SK-N-SH treated with all-trans-retinoic acid at 6 μM for 48 hours (cell line): ENCODE data around the gene THTPA.

Experiments used
- ATAC-seq: fragments of 200-7000 bp; cut with Tn5 transposase; 3 replicates; pipeline ENCODE4 v1.9.1; 2020; ENCODE audit warnings: mild to moderate bottlenecking, moderate library complexity
- ARNTL ChIP-seq: fragments of 450-650 bp; formaldehyde crosslinking; IDR thresholded peaks from 2 replicates; pipeline ENCODE4 v1.5.0; 2020; ENCODE audit warnings: low read depth, mild to moderate bottlenecking, moderate library complexity, borderline replicate concordance
- CREB5 ChIP-seq: fragments of 250-450 bp; sonication (Bioruptor Pico); IDR thresholded peaks from 2 replicates; pipeline ENCODE4 v1.5.1; 2020; ENCODE audit warnings: low read depth, mild to moderate bottlenecking, moderate library complexity
- CSDC2 ChIP-seq: fragments of 250-450 bp; sonication (Bioruptor Pico); IDR thresholded peaks from 2 replicates; pipeline ENCODE4 v1.5.0; 2020; ENCODE audit warnings: mild to moderate bottlenecking, moderate library complexity
- CSRNP3 ChIP-seq: fragments of 250-450 bp; sonication (Bioruptor Pico); IDR thresholded peaks from 2 replicates; pipeline ENCODE4 v1.5.1; 2021; ENCODE audit warnings: mild to moderate bottlenecking, moderate library complexity
- GLIS3 ChIP-seq: fragments of 250-450 bp; sonication (Bioruptor Pico); IDR thresholded peaks from 2 replicates; pipeline ENCODE4 v1.5.0; 2020; ENCODE audit warnings: mild to moderate bottlenecking, moderate library complexity
- ISL1 ChIP-seq: fragments of 250-450 bp; sonication (Bioruptor Pico); IDR thresholded peaks from 2 replicates; pipeline ENCODE4 v2.1.2; 2022; ENCODE audit warnings: mild to moderate bottlenecking, moderate library complexity
- OSR1 ChIP-seq: fragments of 250-450 bp; sonication (Bioruptor Pico); IDR thresholded peaks from 2 replicates; pipeline ENCODE4 v1.8.0; 2022; ENCODE audit warnings: moderate library complexity, mild to moderate bottlenecking, inconsistent platforms
- PATZ1 ChIP-seq: fragments of 250-450 bp; sonication (Bioruptor Pico); IDR thresholded peaks from 2 replicates; pipeline ENCODE4 v1.8.0; 2020; ENCODE audit warnings: mild to moderate bottlenecking, moderate library complexity, borderline replicate concordance
- POU6F1 ChIP-seq: fragments of 250-450 bp; sonication (Bioruptor Pico); IDR thresholded peaks from 2 replicates; pipeline ENCODE4 v1.8.0; 2021; ENCODE audit warnings: low read depth, mild to moderate bottlenecking, moderate library complexity, borderline replicate concordance
- PPARA ChIP-seq: fragments of 250-450 bp; sonication (Bioruptor Pico); IDR thresholded peaks from 2 replicates; pipeline ENCODE4 v1.5.0; 2020; ENCODE audit warnings: mild to moderate bottlenecking, borderline replicate concordance
- RARB ChIP-seq: fragments of 250-450 bp; sonication (Bioruptor Pico); IDR thresholded peaks from 2 replicates; pipeline ENCODE4 v1.8.0; 2021; ENCODE audit warnings: mild to moderate bottlenecking, moderate library complexity
- SNAI2 ChIP-seq: fragments of 250-450 bp; sonication (Bioruptor Pico); IDR thresholded peaks from 2 replicates; pipeline ENCODE4 v1.5.0; 2020; ENCODE audit warnings: mild to moderate bottlenecking, moderate library complexity
- TCF4 ChIP-seq: fragments of 250-450 bp; sonication (Bioruptor Pico); IDR thresholded peaks from 2 replicates; pipeline ENCODE4 v1.8.0; 2021; ENCODE audit warnings: mild to moderate bottlenecking, moderate library complexity, borderline replicate concordance
- TOX ChIP-seq: fragments of 250-450 bp; sonication (Bioruptor Pico); IDR thresholded peaks from 2 replicates; pipeline ENCODE4 v1.8.0; 2021; ENCODE audit warnings: mild to moderate bottlenecking, moderate library complexity, borderline replicate concordance
- TSHZ2 ChIP-seq: fragments of 250-450 bp; sonication (Bioruptor Pico); IDR thresholded peaks from 2 replicates; pipeline ENCODE4 v1.5.0; 2020; ENCODE audit warnings: mild to moderate bottlenecking, moderate library complexity
- ZC3H10 ChIP-seq: fragments of 250-450 bp; sonication (Bioruptor Pico); IDR thresholded peaks from 2 replicates; pipeline ENCODE4 v1.5.1; 2021; ENCODE audit warnings: mild to moderate bottlenecking, moderate library complexity
- ZFP3 ChIP-seq: fragments of 250-450 bp; sonication (Bioruptor Pico); IDR thresholded peaks from 2 replicates; pipeline ENCODE4 v1.5.0; 2020; ENCODE audit warnings: mild to moderate bottlenecking, moderate library complexity
- ZFP30 ChIP-seq: fragments of 450-650 bp; formaldehyde crosslinking; IDR thresholded peaks from 2 replicates; pipeline ENCODE4 v1.5.0; 2022; ENCODE audit warnings: mild to moderate bottlenecking, moderate library complexity
- ZNF70 ChIP-seq: fragments of 450-650 bp; formaldehyde crosslinking; IDR thresholded peaks from 2 replicates; pipeline ENCODE4 v1.5.0; 2020; ENCODE audit warnings: mild to moderate bottlenecking, moderate library complexity
- ZNF8 ChIP-seq: fragments of 450-650 bp; formaldehyde crosslinking; IDR thresholded peaks from 2 replicates; pipeline ENCODE4 v1.5.0; 2020; ENCODE audit warnings: mild to moderate bottlenecking, moderate library complexity

The THTPA gene

GRCh38 chr14:23578560-23579310 is 22.7 kb downstream of the THTPA start, which contains the start of gene JPH4:
Gene JPH4 (minus strand): TSS chr14:23578790. CDS start chr14:23577453, 1,337 bp downstream.
- ATAC-seq: peak; percentile 70
- TF ChIP-seq OSR1 (CRISPR knock-in tag): no peak
- TF ChIP-seq GLIS3 (CRISPR knock-in tag): no peak
- TF ChIP-seq RARB (CRISPR knock-in tag): no peak
- TF ChIP-seq ZNF70: no peak
- no peak for TF ChIP-seq ZC3H10 (CRISPR knock-in tag)
- no peak for TF ChIP-seq CSDC2
- TF ChIP-seq PATZ1: no peak
- no peak for TF ChIP-seq ZNF8 (CRISPR knock-in tag)
- TF ChIP-seq ZFP3: no peak
- TF ChIP-seq POU6F1: no peak
- no peak for TF ChIP-seq SNAI2 (CRISPR knock-in tag)
- TF ChIP-seq TSHZ2: no peak
- no peak for TF ChIP-seq CSRNP3 (CRISPR knock-in tag)
- TF ChIP-seq ZFP30: no peak
- TF ChIP-seq, all 23 proteins: peak for 0

- ATAC-seq: no peak
- no peak for TF ChIP-seq ISL1 (CRISPR knock-in tag)
- no peak for TF ChIP-seq ARNTL (CRISPR knock-in tag)
- TF ChIP-seq CREB5 (CRISPR knock-in tag): no peak
- TF ChIP-seq ZFP30: no peak
- TF ChIP-seq TCF4 (CRISPR knock-in tag): no peak
These were observed 23.2 kb downstream of the THTPA start for GRCh38 chr14:23579311-23579630.

GRCh38 chr14:23579739-23580138 is 23.7 kb downstream of the THTPA start:
- TF ChIP-seq TOX (CRISPR knock-in tag) (no peak), PPARA (CRISPR knock-in tag) (no peak), TSHZ2 (no peak)
- no peak for ATAC-seq
